ENCODE data around the gene TADA1.
"Not testable (repeated sequence)": the region's sequence is repeated elsewhere in the genome, so short reads cannot be mapped to it uniquely, and the experiment has no call there.

GRCh38 chr1:166829762-166830161 lies 46.3 kb downstream of the TADA1 start:
- not testable (repeated sequence) for TF ChIP-seq CTCF (conservative IDR thresholded peaks at IDR 0.05; ENCODE audit: low read depth, low read length); EZH2 (IDR thresholded peaks at IDR 0.05; ENCODE audit: low read length, unreplicated experiment); EZH2phosphoT487 (IDR thresholded peaks at IDR 0.05; ENCODE audit: borderline replicate concordance, low read length)
